Neural progenitor cell (in vitro differentiated cells): ENCODE measurements around the gene ARL6IP5.

Experiments
- EZH2 ChIP-seq: fragments of 200-600 bp; sonication (generic); IDR thresholded peaks from 2 replicates; pipeline ENCODE4 v1.6.1; 2017; ENCODE audit warnings: antibody characterized with exemption, mild to moderate bottlenecking, moderate library complexity
- EZH2phosphoT487 ChIP-seq: fragments of 200-600 bp; sonication (generic); IDR thresholded peaks from 2 replicates; pipeline ENCODE4 v1.6.1; 2017; ENCODE audit warnings: antibody characterized with exemption
- TF ChIP-seq, protein P1 (sequence below): fragments of 200-600 bp; sonication (generic); IDR thresholded peaks from 2 replicates; pipeline ENCODE4 v1.5.1; 2017; ENCODE audit warnings: antibody characterized with exemption, mild to moderate bottlenecking

DNA sequence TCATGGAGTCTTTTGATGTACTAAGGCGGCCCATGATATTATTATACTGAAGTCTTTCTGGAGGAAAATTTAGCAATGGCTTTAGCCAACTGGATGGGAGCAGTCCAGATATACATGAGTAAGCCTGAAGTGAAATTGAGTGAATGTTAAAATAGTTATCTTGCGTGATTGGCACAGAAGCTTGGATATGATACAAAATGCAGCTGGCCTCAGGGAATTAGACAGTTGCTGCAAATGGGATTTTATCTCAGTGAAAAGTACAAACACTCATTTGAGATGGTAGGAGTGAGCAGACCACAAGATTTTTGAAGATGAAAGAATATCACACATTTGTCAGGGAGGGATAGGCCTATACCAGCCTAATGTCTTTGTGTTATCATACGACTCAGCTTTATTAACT, 28.8 kb downstream of the ARL6IP5 start:
- TF ChIP-seq, protein P1, sequence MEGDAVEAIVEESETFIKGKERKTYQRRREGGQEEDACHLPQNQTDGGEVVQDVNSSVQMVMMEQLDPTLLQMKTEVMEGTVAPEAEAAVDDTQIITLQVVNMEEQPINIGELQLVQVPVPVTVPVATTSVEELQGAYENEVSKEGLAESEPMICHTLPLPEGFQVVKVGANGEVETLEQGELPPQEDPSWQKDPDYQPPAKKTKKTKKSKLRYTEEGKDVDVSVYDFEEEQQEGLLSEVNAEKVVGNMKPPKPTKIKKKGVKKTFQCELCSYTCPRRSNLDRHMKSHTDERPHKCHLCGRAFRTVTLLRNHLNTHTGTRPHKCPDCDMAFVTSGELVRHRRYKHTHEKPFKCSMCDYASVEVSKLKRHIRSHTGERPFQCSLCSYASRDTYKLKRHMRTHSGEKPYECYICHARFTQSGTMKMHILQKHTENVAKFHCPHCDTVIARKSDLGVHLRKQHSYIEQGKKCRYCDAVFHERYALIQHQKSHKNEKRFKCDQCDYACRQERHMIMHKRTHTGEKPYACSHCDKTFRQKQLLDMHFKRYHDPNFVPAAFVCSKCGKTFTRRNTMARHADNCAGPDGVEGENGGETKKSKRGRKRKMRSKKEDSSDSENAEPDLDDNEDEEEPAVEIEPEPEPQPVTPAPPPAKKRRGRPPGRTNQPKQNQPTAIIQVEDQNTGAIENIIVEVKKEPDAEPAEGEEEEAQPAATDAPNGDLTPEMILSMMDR = no peak
- TF ChIP-seq EZH2 = no peak
- no peak for TF ChIP-seq EZH2phosphoT487
